Measurements from ENCODE around the gene KIAA1671.

The KIAA1671 gene

DNA sequence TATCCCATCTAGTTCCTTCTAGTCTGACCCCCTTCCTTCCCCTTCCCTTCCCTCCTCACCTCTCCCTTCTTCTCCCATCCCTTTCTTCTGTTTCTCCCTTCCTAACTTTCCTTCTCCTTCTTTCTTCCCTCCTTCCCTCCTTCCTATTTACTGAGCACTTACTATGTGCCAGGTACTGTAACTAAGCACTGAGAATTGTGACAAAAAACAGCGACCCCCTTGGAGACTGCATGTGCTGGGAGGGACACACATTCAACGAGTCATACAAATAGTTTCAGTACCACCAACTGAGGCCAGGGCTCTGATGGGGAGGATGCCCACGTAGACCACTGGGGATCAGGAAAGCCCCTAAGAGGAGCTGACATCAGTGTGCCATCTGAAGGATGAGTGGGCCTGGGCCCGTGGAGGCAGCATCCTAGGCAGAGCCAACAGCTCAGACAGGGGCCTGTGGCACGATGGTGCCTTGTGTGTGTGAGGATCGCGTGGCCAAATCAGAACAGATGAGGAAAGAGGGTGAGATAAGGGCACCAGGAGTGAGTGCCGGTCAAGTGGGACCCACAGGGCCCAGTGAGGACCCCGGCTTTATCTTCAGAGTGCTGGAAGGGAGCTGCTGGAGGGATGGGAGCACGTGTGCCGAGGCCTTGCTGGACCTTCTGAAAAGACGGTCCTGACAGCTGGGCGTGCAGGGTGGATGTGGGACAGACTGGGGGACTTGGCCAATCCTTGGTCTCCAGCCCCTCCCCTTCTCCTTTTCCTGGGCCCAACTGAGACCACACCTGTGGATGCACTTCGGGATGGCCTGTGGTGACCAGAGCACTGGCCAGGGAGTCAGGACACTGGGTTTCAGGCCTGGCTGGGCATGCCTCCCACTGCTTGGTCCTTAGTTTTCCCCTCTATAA, 208.8 kb downstream of the KIAA1671 start:
- no peak for TF ChIP-seq CTCF (IDR thresholded peaks at IDR 0.05; ENCODE audit: insufficient read depth, low read depth, low read length, missing control alignments)
- DNase-seq (ENCODE audit: low read depth): no peak
- H3K4me3 ChIP-seq (ENCODE audit: low read depth, low read length): no peak overlapping the region

- H3K4me3 ChIP-seq (ENCODE audit: low read depth, low read length): no peak overlapping the region
- DNase-seq (ENCODE audit: low read depth): no peak
- TF ChIP-seq CTCF (IDR thresholded peaks at IDR 0.05; ENCODE audit: insufficient read depth, low read depth, low read length, missing control alignments): no peak
Measured at GRCh38 chr22:25161916-25162530, 209.5 kb downstream of the KIAA1671 start.

- DNase-seq (ENCODE audit: low read depth): no peak
- no peak for TF ChIP-seq CTCF (IDR thresholded peaks at IDR 0.05; ENCODE audit: insufficient read depth, low read depth, low read length, missing control alignments)
Measured at GRCh38 chr22:25162561-25162960, 210.0 kb downstream of the KIAA1671 start.

GRCh38 chr22:25165785-25166184, 213.3 kb downstream of the KIAA1671 start:
- no peak for DNase-seq (ENCODE audit: low read depth)
- no peak for TF ChIP-seq CTCF (IDR thresholded peaks at IDR 0.05; ENCODE audit: insufficient read depth, low read depth, low read length, missing control alignments)
- H3K4me3 ChIP-seq (ENCODE audit: low read depth, low read length): no peak overlapping the region

More at GRCh38 chr22:25162561-25162960, 210.0 kb downstream of the KIAA1671 start:
- H3K4me3 ChIP-seq (ENCODE audit: low read depth, low read length): no peak overlapping the region

DNA sequence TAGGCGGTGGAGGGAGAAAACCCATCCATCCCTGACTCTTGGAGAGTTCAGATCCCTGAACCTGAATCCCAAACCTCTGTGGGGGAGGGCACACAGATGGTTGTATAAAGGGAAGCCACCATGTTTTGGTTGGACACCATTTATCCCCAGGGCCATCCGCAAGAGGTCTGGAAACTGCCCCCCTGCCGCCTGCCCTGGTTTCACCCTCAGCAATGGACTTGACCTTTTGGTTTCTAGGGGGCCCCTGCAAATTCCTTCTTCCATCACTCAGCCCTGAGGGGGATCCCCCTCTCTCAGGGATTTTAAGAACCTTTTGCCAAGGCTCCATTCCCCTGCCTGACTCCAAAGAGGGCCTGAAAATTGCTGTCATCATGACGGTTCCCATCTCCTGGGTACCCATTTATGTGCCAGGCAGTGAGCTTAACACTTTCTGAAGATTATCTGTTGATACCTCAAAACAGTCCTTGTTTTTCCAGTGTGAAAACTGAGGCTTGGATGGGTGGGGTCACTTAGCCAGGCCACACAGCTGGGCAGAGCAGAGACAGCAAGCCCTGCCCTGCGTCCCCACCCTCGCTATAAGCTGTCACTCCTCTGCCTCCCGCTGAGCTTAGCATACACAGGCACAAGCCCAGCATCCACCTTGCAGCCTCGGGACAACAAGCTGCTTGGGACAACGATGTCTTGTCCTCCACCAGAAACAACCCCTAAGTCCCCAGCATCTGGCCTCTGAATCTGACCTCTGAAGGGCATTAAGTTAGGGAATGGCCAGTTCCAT, 213.9 kb downstream of the KIAA1671 start:
- no peak for DNase-seq (ENCODE audit: low read depth)

More for the DNA sequence above, 213.9 kb downstream of the KIAA1671 start:
- no peak overlapping the region for H3K4me3 ChIP-seq (ENCODE audit: low read depth, low read length)
- TF ChIP-seq CTCF (IDR thresholded peaks at IDR 0.05; ENCODE audit: insufficient read depth, low read depth, low read length, missing control alignments): no peak

All from GM12865 (cell line).